HepG2 (cell line): ENCODE measurements around the gene RPL27A. TPM values are rescaled to one million over a fixed set of nuclear protein-coding genes. Genes with fewer than 3 reads are reported as not detected.

Experiments
- ATAC-seq: fragments of 200-7000 bp; cut with Tn5 transposase; 3 replicates; pipeline ENCODE4 v1.9.1; 2020; ENCODE audit warnings: mild to moderate bottlenecking, moderate library complexity
- BruUV-seq: library from RNA; stranded (reverse); fragments of 400-500 nt; replicated peaks from 2 replicates; lab custom pipeline; 2021; lab: Mats Ljungman, UMichigan
- CTCF ChIA-PET: fragments of 300-600 bp; formaldehyde crosslinking; extraction: SDS; loops from one replicate; lab custom pipeline; 2021; ENCODE audit warnings: low total read pairs, inconsistent platforms, low intra/inter-chr PET ratio; lab: Yijun Ruan, JAX
- POLR2A ChIA-PET: fragments of 350-600 bp; sonication (Branson Sonifier 250); formaldehyde crosslinking; loops from one replicate; lab custom pipeline; 2020; ENCODE audit warnings: antibody characterized with exemption, inconsistent platforms; lab: Yijun Ruan, JAX
- DNase-seq: peaks from one replicate; pipeline ENCODE4 v3.0.0-alpha.2; 2015; ENCODE audit warnings: low spot score
- FAIRE-seq: peaks from 3 replicates; lab custom pipeline; 2011; peaks lifted over from hg19 to GRCh38; lab: Jason Lieb, UNC
- H2AFZ ChIP-seq: one replicate; pipeline ENCODE4 v1.6.1; 2011; ENCODE audit warnings: low read length, inconsistent platforms
- H3K27ac ChIP-seq: fragments of 300-600 bp; 3 replicates; pipeline ENCODE4 v1.8.0; 2011; ENCODE audit warnings: mixed run types, mild to moderate bottlenecking, mixed read lengths, low read length, inconsistent platforms; ENCODE audit not compliant: insufficient read depth; ENCODE audit errors: extremely low read length
- H3K27me3 ChIP-seq, 2 experiments: fragments of 200-600 bp in 1 of 2; 2 replicates in 1 of 2; 3 replicates in 1 of 2; pipeline versions ENCODE4 v1.6.0 to v1.8.0; 2011; ENCODE audit warnings: low read length in 2 of 2, mild to moderate bottlenecking in 2 of 2, moderate library complexity in 2 of 2, inconsistent platforms in 1 of 2; ENCODE audit not compliant: insufficient read depth in 2 of 2, control insufficient read depth in 1 of 2
- H3K36me3 ChIP-seq, 2 experiments: fragments of 200-600 bp in 1 of 2; replicated peaks in 1 of 2; 2 replicates in 1 of 2; 3 replicates in 1 of 2; pipeline versions ENCODE4 v1.5.1 to v1.8.0; 2011; ENCODE audit warnings: low read length in 2 of 2, inconsistent platforms in 1 of 2; ENCODE audit not compliant: insufficient read depth in 2 of 2, control insufficient read depth in 1 of 2
- H3K4me1 ChIP-seq: 2 replicates; pipeline ENCODE4 v1.5.1; 2012; ENCODE audit warnings: low read length, inconsistent platforms; ENCODE audit not compliant: insufficient read depth
- H3K4me2 ChIP-seq: 2 replicates; pipeline ENCODE4 v1.6.0; 2011; ENCODE audit warnings: low read depth, low read length, inconsistent platforms
- H3K4me3 ChIP-seq, 3 experiments: fragments of 200-600 bp in 1 of 3; sonication (generic), shearing (Covaris generic) in 1 of 3; replicated peaks in 1 of 3; 2 replicates each; pipeline ENCODE4 v1.5.1; 2011 to 2016; ENCODE audit warnings: low read length in 3 of 3, inconsistent platforms in 2 of 3, low read depth in 2 of 3, mild to moderate bottlenecking in 2 of 3, control low read depth in 1 of 3, mixed read lengths in 1 of 3; ENCODE audit not compliant: insufficient read depth in 1 of 3
- H3K79me2 ChIP-seq: one replicate; pipeline ENCODE4 v1.6.1; 2011; ENCODE audit warnings: low read length, inconsistent platforms; ENCODE audit not compliant: insufficient read depth
- H3K9ac ChIP-seq: 2 replicates; pipeline ENCODE4 v1.6.0; 2011; ENCODE audit warnings: mild to moderate bottlenecking, low read depth, low read length, inconsistent platforms; ENCODE audit not compliant: insufficient read depth
- H3K9me3 ChIP-seq: 2 replicates; pipeline ENCODE4 v1.5.1; 2012; ENCODE audit warnings: mild to moderate bottlenecking, low read length
- H4K20me1 ChIP-seq: 2 replicates; pipeline ENCODE4 v1.6.0; 2011; ENCODE audit warnings: inconsistent platforms, mild to moderate bottlenecking, low read length, moderate library complexity; ENCODE audit not compliant: insufficient read depth
- ATF3 ChIP-seq: sonication (generic); formaldehyde crosslinking; IDR thresholded peaks from 2 replicates; pipeline ENCODE4 v1.4.0; 2020; ENCODE audit warnings: missing genetic modification reagents
- MBD4 ChIP-seq: IDR thresholded peaks from 2 replicates; pipeline ENCODE4 v1.6.1; 2012; ENCODE audit warnings: low read length, inconsistent platforms, borderline replicate concordance
- MXD3 ChIP-seq: IDR thresholded peaks from 2 replicates; pipeline ENCODE4 v1.6.1; 2016; ENCODE audit warnings: mild to moderate bottlenecking, missing biosample characterization, missing genetic modification reagents
- NCOA1 ChIP-seq: sonication (generic); formaldehyde crosslinking; IDR thresholded peaks from 2 replicates; pipeline ENCODE4 v1.9.0; 2021; ENCODE audit warnings: missing genetic modification reagents
- TFAP4 ChIP-seq: sonication (generic); IDR thresholded peaks from 2 replicates; pipeline ENCODE4 v1.6.1; 2016; ENCODE audit warnings: low read depth, borderline replicate concordance
- ZNF235 ChIP-seq: sonication (generic); formaldehyde crosslinking; IDR thresholded peaks from 2 replicates; pipeline ENCODE4 v1.8.1; 2023; ENCODE audit warnings: mild to moderate bottlenecking, missing genetic modification reagents, borderline replicate concordance
- ZNF501 ChIP-seq: sonication (generic); formaldehyde crosslinking; IDR thresholded peaks from 2 replicates; pipeline ENCODE4 v1.5.1; 2020; ENCODE audit warnings: mild to moderate bottlenecking, moderate library complexity, missing genetic modification reagents
- ZNF687 ChIP-seq: sonication (generic); formaldehyde crosslinking; IDR thresholded peaks from 2 replicates; pipeline ENCODE4 v1.5.1; 2020; ENCODE audit warnings: mild to moderate bottlenecking, missing genetic modification reagents, moderate library complexity
- ZSCAN21 ChIP-seq: sonication (generic); formaldehyde crosslinking; IDR thresholded peaks from 2 replicates; pipeline ENCODE4 v1.8.0; 2022; ENCODE audit warnings: mild to moderate bottlenecking, missing genetic modification reagents, moderate library complexity, borderline replicate concordance
- WGBS: methylation state at CpG from one replicate; pipeline ENCODE4 v1.1.6; 2017; ENCODE audit warnings: low lambda C conversion rate; 5-methylcytosine and 5-hydroxymethylcytosine counted together
- in situ Hi-C: cut with HindIII; loops from 2 replicates; pipeline ENCODE4 v1.10.0; 2017; ENCODE audit warnings: low pct_unique_long_range_greater_than_20kb; ENCODE audit not compliant: extremely low pct_ligation_motif_present
- intact Hi-C: fragments of 100-400 bp; cut with micrococcal nuclease; formaldehyde crosslinking; loops from one replicate; pipeline ENCODE4 v1.10.0; 2022; ENCODE audit not compliant: unreplicated experiment
- polyA plus RNA-seq, 8 experiments: library from polyadenylated mRNA; depleted of rRNA in 3 of 8; stranded (reverse) in 7 of 8; unstranded in 1 of 8; fragments of >200 nt; fragmentation: Illumina TruSeq in 4 of 8; extraction: Trizol in 4 of 8; gene quantifications; 2 replicates each; pipeline versions ENCODE4 v1.2.1 to v1.2.3, GENCODE V29; 2011 to 2016; ENCODE audit warnings: low read depth in 4 of 8, missing spikeins in 1 of 8, mixed read lengths in 1 of 8; ENCODE audit not compliant: insufficient read depth in 1 of 8
- total RNA-seq, 5 experiments: library from RNA; depleted of rRNA; stranded (reverse); fragments of >200 nt; fragmentation: Illumina TruSeq; extraction: Trizol; gene quantifications; 2 replicates each; pipeline ENCODE4 v1.2.3, GENCODE V29; 2016; ENCODE audit warnings: low read depth in 1 of 5

Gene RPL27A
- total and polyA plus RNA-seq, 2 of the 13 experiments (the other 11 are each of a cell fraction or from before 2014, with no cell fraction given) = 1,531 to 2,153 TPM

- ChIA-PET CTCF (no interaction called here), POLR2A (no interaction called here)
- no peak overlapping the region for H3K27ac ChIP-seq
- H3K79me2 ChIP-seq = no peaks in the 10 kb centered on the region
- DNase-seq = no peak
- WGBS = 95% methylated on average over 4 of the region's 4 CpGs
- no peaks in the 10 kb centered on the region for H3K27me3 ChIP-seq
- H3K9me3 ChIP-seq = no peaks in the 10 kb centered on the region
- no peak overlapping the region for H2AFZ ChIP-seq
- H3K9ac ChIP-seq = no peak overlapping the region
- no TSS peak for BruUV-seq
- no peak for ATAC-seq
- peaks cover 2 to 7% of the 10 kb centered on the region in 2 experiments; a peak in 3 of 5 replicates for H3K36me3 ChIP-seq
- H3K4me1 ChIP-seq = peaks cover 17% of the 10 kb centered on the region
- intact Hi-C loops = loop anchor here (5.0 kb wide), 1 partner anchor 621 kb away; no protein-coding TSS in a partner anchor
- no peaks in the 10 kb centered on the region for H4K20me1 ChIP-seq
- TF ChIP-seq ATF3 (CRISPR knock-in tag) = no peak
- TF ChIP-seq ZSCAN21 (CRISPR knock-in tag) = no peak
- TF ChIP-seq MBD4 = no peak
- no peak for TF ChIP-seq NCOA1 (CRISPR knock-in tag)
- no peak for TF ChIP-seq ZNF501
- no peak for TF ChIP-seq MXD3 (CRISPR knock-in tag)
- no peak for TF ChIP-seq ZNF235 (CRISPR knock-in tag)
- no peak for TF ChIP-seq TFAP4
- no peak for TF ChIP-seq ZNF687 (CRISPR knock-in tag)
- no peak overlapping the region for H3K4me3 ChIP-seq
- no peak for FAIRE-seq
- no peak overlapping the region for H3K4me2 ChIP-seq
- in situ Hi-C loops = no loop called here
Observed at GRCh38 chr11:8726395-8726794, 43.8 kb downstream of the RPL27A start.
